Activated gamma-delta T cell treated with anti-CD3 and anti-CD28 coated beads, Interleukin-2, amount 50 U/mL, for 16 hours (primary cell): ENCODE measurements around the gene NR1H4.
"Not testable (repeated sequence)": the region's sequence is repeated elsewhere in the genome, so short reads cannot be mapped to it uniquely, and the experiment has no call there.

Source experiments
- DNase-seq: peaks from one replicate; pipeline ENCODE4 v3.0.0-alpha.2; 2020; ENCODE audit warnings: low read depth

The NR1H4 gene

DNA sequence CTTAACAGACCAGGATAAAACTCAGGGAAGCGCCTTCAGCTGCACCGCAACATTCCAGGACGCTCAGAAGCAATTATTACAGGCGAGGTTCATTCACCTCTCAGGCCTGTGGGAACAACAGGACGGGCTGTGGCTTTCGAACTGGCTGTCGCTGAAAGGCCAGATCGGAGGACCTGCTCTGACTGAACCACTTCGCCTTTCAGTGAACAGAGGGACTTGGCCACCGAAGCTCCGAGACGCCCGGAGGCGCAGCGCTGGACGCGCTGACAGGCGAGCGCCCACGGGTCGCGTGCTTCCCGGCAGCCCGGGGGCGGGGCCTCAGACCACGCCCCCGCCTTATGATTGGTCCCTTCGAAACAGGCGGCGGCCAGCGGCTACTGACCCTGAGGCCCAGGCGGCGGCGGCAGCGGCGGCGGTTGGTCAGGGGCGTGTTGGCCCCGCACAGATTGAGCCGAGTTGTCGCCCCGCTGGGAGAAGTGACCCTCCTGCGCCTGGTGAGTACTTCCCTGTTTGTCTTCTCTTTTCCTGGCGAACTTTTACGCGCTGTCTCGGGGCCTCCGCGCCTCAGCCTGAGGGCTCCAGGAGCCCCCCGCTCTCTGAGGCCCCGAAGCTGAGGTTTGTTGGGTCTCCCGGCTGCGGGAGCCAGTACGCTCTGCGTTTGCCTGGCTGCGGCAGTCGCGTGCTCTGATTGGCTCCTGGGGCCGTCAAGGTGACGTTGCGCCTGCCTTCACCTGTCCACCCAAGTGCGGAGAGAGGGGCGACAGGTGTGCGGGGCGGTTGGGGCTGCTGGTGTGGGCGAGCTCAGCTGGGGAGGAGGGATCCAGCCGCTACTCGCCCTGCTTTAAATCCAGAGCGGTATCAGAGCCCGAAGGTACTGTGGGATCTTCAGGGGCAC, 99.9 kb downstream of the NR1H4 start, which contains the start of gene GAS2L3:
Gene GAS2L3 (plus strand): TSS at position 393 of the 895 bp plus-strand sequence. CDS start 21,221 bp downstream, outside the sequence.
- no peak for DNase-seq

DNA sequence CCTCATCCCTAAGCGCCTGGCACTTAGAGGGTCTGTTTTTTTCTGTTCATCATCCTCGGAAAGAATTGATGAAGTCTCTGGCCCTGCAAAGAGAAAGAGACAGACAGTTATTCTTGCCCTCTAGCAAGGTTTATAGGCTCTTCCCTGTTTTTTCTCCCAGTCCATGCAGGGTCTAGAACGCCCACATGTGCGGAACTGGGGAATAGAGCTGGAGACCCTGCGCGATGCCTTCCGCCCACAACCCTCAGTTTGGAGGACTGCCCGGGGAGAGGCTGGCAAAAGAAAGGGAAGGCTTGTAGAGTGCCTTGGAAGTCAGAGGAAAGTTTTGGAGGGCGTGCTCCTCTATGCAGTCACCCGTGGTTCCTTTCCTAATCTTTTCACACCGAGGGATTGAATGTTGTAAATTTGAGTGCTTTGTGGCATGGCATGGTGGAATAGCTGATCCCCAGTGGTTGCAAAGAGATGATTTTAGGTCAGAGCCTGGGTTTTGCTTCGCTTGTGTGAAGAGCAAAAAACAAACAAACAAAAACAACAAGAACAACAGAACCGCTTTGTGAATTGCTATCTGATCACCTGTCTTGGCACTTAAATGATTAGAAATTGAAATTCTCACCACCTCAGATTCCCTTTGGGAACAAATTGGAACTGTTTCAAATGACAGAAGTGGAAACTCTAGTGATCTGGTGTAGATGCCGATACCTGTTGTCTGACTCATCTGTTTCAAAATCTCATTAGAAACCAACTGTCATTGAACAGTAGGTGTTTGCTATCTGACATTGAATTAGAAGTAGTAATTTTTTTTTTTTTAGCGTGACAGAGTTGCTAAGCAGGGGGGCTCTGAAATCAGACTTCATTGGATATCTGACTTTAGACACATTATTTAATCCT, 100.8 kb downstream of the NR1H4 start:
- no peak for DNase-seq

DNA sequence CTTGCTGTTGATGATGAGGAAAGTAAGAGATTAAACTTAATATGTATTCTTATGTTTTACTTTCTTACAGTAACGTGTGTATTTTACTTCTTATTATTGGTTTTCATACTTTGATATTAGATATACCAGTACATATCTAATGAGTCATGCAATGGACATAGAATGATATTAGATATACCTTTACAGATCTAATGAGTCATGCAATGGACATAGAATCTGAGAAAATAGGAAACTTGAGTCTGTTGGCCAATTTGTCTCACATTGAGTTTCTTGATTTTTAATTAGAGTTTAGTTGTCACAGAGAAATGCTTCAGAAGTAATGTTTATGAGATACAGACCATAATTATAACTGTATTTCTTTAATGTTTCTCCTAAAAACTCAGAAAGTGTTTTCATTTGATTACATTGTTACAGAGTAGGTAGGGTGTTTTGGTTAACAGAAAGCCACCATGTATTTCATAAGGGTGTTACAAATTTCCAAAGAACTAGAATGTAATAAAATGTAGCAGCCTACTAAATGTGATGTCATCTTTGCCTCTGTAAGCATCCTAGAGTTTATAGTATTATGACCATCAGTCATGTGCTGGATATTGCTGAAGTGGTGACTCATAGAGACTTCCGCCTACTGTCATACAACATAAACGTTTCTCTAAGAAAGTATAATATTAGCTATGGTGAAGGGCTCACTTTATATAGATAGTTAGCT, 102.8 kb downstream of the NR1H4 start:
- DNase-seq = no peak

DNA sequence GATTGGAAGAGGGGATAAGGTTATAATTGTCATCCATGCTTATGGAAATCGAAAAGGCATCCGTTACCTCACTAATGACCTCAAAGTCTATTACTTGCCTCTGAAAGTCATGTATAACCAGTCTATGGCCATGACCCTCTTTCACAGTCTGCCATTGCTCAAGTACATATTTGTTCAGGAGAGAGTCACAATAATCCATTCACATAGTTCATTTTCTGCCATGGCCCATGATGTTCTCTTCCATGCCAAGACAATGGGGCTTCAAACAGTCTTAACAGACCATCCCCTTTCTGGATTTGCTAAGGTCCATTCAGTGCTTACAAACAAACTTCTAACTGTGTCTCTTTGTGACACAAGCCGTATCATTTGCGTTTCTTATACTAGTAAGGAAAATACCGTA, 105.3 kb downstream of the NR1H4 start:
- no peak for DNase-seq

DNA sequence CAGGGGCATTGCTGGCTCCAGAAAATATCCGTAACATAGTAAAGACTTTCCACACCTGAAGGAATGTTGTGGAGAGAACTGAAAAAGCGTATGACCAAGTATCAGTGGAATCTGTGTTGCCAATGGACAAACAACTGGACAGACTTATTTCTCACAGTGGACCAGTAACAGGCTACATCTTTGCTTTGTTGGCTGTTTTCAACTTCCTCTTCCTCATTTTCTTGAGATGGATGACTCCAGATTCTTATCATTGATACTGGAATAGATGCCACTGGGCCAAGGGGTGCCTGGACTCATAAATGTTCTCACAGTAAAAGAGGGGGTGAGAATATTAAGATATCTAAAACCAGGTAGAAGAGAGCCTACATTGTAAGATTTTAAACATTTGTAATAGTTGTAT, 106.2 kb downstream of the NR1H4 start:
- DNase-seq = no peak

DNA sequence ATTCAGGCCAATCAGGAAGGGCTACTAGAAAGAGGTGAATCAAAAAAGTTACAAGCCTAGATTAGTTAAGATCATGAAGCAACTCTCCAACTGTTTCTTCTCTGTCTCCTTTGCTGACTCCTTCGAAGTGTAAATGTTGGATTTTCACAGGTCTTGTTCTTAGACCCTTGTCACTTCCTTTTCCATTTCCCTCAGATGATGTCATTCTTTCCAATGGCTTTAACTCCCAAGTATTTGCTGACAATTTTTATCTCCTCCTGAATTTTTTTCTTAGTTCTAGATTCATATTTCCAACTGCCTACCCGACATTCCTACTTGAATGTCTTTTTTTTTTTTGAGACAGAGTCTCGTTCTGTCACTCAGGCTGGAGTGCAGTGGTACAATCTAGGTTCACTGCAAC, 110.6 kb downstream of the NR1H4 start:
- no peak for DNase-seq

DNA sequence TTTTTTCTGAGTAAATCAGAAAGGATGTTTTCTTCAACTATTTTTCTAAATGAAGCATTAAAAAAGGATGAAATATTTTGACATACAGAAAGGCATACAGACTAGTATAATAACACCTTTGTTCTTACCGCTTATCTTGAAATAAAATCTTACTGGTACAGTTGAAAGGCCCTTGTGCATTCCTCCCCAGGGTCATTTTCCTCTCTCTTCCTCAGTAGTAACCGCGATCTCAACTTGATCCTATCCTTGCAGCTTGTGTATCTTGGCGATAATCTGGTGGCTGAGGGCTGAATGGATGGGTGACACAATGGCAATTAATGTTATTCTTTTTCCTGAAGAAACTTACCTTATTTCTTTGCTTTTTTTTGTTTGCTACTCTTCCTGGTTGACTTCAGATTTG, 118.3 kb downstream of the NR1H4 start:
- no peak for DNase-seq

DNA sequence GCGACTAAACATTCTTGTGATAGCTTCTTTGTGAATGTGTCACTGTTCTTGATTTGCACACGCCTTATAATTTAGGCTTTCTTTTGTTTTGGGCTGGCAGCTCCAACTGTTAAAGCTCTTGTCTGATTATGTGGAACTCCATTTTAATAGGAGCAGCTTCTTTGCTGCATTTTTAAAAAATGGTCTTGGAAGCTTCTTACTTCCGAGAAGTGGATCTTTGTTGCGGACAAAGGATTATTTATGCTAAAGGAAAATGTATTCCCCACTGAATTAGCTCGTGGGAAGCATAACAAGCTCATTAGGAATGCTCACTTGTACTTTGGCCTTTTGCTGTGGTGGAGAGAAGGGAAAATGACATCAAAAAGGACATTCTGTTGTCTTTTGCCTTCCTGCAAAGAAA, 119.8 kb downstream of the NR1H4 start:
- DNase-seq = no peak

DNA sequence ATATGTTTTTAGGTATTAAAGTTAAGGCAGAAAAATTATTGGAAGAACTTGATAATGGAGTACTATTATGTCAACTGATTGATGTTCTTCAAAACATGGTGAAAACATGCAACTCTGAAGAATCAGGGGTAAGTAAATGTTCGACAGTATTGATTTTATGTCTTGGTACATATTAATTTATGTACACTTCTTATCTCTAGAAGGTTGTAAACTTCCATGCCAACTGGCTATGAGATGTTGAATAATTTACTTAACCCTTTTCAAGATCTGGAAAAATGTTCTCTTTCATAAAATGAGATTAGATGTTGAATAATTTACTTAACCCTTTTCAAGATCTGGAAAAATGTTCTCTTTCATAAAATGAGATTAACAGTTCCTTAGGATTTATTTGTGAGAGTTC, 128.0 kb downstream of the NR1H4 start:
- no peak for DNase-seq

DNA sequence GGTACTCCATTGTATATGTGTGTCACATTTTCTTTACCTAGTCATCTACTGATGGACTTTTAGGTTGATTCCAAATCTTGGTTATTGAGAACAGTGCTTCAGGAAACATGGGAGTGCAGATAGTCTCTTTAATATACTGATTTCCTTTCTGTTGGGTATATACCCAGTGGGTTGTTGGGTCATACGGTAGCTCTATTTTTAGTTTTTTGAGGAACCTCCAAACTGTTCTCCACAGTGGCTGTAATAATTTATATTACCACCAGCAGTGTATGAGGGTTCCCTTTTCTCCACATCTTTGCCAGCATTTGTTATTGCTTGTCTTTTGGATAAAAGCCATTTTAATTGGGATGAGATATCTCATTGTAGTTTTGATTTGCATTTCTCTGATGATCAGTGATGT, 129.3 kb downstream of the NR1H4 start:
- not testable (repeated sequence) for DNase-seq

DNA sequence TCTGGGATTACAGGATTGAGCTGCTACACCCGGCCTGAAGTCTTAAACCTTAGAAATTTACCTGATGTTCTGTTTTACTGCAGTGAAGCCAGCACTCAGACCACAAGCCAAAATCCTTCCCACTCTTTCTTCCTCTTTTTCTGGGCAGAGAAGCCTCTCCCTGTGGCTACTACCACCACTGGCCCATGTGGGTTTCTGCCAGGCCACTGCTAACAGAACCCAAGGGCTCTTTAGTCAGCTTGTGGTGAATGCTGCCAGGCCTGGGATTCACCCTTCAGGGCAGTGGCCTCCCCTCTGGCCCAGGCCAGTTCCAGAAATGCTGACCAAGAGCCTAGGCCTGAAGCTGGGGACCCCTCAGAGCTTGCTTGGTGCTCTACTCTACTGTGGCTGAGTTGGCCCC, 135.1 kb downstream of the NR1H4 start:
- no peak for DNase-seq

DNA sequence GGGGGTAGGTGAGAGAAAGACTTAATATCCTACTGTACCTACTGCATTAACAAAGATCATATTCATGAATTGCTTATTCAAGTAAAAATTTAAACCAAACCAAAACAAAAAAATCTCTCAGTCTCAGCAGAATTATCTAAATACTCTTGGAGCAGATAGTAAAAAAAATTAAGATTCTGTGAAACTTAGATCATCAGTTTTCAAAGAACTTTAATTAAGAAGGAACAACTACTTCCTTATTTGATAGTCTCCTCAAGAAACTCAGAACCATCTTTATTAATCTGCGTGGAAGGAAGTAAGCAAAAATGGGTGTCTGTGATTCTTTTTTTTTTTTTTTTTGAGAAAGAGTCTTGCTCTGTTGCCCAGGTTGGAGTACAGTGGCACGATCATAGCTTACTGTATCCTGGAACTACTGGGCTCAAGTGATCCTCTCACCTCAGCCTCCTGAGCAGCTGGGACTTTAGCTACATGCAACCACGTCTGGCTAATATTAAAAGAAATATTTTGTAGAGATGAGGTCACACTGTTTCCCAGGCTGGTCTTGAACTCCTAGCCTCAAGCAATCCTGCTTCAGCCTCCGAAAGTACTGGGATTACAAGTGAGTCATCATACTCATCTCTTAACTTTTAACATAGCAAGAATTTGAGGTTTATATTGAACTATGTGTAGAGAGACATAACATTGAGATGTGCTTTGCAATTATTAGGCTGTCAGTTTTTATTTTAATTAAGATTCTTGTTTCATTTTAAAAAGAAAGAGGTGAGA, 137.2 kb downstream of the NR1H4 start:
- DNase-seq = no peak

DNA sequence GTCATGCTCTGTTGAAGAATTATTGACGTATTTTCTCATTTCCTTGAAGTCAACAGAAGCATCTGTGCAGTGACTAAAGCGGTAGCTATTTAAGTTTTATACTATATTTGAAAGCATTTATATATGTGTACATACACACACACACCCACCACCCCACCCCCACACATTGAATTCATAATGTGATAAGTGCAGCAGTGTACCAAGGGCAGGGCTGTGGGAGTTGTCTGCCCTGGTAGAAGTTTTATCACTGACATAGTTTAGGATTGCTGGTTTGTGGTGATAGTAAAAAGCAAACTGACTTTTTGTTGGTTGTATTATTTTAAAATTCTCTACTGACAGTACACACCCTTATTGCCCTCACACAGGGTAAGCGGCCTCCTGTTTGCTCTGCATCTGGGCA, 138.9 kb downstream of the NR1H4 start:
- DNase-seq = no peak
